ENCODE measurements around the gene SLAIN1.
A peak's percentile ranks its signal among the peaks of the same experiment; 100 is the strongest.

SLAIN1 gene

GRCh38 chr13:77714119-77714755 lies 16.8 kb downstream of the SLAIN1 start:
- DNase-seq (ENCODE audit: low spot score) = no peak

GRCh38 chr13:77715233-77715891 lies 17.9 kb downstream of the SLAIN1 start:
- no peak for DNase-seq (ENCODE audit: low spot score)

GRCh38 chr13:77716692-77717091 lies 19.2 kb downstream of the SLAIN1 start:
- DNase-seq (ENCODE audit: low spot score) = no peak

DNA sequence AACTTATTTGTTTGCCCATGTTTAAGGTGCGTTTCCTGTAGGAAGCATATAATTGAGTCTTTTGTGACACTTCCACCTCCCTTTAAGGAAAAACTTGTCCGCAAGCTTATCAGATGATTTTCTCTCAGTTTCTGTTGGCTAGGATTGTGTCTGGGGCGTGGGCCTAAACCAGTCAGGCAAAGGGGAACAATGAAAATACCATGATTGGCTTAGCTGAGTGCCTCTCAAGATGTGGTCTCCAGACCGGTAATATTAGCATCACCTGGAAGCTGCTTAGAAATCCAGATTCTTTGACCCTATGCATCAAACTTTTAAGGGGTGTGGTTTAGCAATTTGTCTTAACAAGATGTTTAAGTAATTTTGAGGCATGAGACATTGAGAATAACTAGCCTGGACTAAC lies 20.0 kb downstream of the SLAIN1 start:
- peak; percentile 21 for DNase-seq (ENCODE audit: low spot score)

- no peak for DNase-seq (ENCODE audit: low spot score)
Measured at GRCh38 chr13:77719128-77719527, 21.6 kb downstream of the SLAIN1 start.

DNA sequence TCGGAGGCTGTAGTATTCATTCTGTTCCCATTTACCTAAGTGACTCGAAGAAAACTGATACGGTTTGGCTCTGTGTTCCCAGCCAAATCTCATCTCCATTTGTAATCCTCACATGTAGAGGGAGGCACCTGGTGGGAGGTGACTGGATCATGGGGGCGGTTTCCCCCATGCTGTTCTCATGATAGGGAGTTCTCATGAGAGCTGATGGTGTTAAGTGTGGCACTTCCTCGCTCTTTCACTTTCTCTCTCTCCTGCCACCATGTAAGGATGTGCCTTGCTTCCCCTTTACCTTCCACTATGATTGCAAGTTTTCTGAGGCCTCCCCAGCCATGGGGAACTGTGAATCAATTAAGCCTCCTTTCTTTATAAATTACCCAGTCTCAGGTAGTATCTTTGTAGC lies 23.5 kb downstream of the SLAIN1 start:
- DNase-seq (ENCODE audit: low spot score) = no peak

DNA sequence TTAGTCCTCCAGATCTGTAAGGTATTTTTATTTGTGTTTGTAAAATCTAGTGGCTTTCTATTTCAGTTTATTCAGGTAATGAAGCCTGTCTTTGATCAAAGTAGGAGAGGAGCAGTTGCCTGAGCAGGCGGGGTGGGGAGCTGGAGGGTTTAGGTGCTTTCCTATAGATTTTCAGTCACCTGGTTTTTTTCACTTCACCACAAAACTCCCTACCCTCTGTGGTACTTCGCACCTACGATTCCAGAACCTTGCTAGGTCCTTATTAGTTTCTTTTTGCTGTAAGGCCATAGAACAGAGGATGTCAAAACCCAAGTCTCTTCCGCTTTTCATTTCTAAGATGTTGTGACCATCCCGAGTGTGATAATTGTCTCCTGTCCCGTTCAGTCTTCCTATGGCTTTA lies 26.6 kb downstream of the SLAIN1 start:
- DNase-seq (ENCODE audit: low spot score) = no peak

DNA sequence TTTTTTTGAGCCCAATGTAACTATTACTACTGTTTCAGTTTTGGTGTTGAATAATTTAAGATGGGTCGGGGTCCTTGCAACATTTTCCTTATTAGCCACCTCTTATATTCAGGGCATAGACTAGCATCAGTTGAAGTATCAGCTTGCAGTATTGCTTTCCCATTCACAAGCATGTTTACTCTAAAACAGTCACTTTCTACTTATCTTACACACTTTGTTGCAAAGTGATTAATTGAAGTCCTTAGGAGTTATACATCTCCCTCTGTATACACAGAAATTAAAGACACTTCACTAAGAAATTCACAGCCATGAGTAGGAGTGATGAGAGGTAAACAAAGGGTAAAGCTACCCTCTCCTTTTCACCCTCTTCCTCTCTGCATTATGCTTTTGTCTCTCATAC lies 27.6 kb downstream of the SLAIN1 start:
- DNase-seq (ENCODE audit: low spot score) = no peak

DNA sequence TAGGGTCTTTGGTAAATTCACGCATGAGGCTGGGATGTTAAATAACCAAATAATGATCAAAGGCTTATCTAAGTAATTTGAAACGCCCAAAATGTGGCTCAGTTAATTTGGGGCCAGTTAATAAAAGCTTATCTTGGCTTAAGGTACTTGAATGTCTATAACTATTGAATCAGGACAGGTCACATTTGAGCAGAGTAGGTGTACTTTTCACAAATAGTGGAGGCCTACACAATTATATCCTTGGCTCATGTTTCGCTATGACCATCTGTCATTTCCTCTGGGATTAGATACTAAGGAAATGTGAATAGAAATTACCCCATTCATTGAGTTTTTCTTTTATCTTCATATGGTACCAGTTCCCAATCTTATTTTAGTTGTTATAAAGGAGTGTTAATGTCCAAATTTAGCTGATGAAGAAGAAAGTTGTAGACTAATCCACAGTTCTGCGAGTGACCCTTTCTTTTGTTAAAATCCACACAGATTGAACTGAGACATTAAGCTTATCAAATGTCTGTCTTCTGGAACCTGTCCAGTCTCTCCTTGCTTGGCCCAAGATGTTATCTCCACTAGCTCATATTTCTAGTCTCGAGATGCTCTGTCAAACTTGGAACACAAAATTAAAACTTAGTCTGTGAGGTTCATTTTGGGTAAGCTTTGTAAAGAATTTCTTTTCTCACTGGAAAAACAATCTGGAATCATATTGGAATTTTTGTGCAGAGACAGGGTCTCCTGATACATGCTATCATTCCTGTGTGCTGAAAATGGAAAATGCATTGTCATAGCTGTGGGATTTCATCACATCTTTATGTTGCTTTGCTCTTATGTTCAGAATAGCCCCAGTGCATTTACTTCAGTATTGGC lies 31.0 kb downstream of the SLAIN1 start:
- no peak for DNase-seq (ENCODE audit: low spot score)

GRCh38 chr13:77729502-77730221 lies 32.2 kb downstream of the SLAIN1 start:
- no peak for DNase-seq (ENCODE audit: low spot score)

- DNase-seq (ENCODE audit: low spot score) = no peak
Measured at GRCh38 chr13:77730572-77730971, 33.1 kb downstream of the SLAIN1 start.

GRCh38 chr13:77732287-77732686 lies 34.8 kb downstream of the SLAIN1 start:
- no peak for DNase-seq (ENCODE audit: low spot score)

DNA sequence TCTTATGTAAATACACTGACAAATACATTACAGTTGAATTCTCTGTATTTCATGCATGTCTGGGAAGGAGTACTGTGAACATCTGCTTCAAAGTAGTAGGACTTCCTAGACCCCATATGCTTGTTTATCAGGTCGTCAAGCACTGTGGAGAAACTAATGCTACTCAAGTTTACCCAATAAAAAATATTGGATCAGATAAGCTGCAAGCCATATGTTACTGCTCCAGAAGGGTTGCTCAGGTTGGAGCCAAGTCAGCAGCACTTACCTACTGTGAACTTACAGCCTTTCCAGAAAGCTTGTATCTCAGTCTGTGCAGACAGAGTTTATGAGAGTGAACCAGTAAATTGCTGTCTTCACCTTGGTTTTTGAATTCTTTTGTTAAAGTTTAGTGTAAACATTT lies 36.2 kb downstream of the SLAIN1 start:
- DNase-seq (ENCODE audit: low spot score) = no peak

DNA sequence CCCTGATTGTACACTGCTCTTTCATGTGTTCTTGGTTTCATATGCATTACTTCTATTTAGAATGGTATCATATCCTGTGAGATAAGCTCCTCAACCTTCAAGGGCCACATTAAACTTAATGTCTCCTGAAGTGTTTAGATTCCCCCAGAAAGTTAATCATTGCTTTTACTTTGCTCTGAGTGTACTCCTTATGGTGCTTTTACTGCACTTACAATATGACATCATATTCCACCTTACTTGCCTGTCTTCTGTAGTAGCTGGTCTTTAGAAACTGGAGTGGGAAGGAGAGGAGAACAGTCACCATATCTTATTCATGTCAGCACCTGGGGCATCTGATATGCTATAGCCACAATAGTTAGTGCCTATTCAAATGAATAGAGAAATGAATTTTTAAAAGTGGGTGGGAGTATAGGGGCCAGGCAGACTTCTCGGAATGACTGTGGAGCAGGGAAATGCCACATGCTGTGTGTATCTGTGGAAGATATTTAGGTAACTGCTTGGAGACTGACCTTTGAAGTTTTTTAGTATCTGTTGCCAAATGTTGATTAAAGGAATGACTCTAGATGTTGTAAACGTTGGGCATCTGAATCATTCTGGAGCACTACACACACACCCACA lies 40.2 kb downstream of the SLAIN1 start:
- no peak for DNase-seq (ENCODE audit: low spot score)

DNA sequence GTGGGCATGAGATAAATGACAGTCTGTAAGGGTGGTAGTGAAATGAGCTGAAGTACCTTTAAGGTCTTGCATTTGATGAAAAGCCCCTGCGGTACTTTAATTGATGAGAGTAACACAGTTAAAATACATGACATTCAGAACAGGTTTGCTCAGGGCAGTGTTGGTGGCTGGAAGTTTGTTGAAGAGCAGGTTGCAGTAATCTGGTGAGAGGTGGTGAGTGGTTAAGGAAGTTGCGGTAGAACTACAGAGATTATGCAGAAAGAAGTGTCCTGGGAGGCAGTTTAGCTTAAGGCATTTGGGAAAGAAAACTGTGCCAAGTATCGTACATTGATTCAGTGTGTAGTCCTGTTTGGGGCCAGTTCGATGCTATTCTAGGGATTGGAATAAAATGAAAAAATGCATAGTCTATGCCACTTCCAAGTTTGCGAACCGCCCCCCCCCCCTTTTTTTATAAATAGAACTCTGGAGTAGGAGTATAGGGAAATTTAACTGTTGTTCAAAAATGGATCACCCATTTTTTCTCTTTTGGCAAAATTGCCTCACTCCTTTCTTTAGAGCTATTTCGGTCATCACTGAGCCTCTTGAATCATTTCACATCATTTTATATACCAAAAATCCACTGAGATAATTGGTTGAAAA lies 42.7 kb downstream of the SLAIN1 start:
- no peak for DNase-seq (ENCODE audit: low spot score)

- no peak for DNase-seq (ENCODE audit: low spot score)
Measured at GRCh38 chr13:77740931-77741596, 43.6 kb downstream of the SLAIN1 start.

- no peak for DNase-seq (ENCODE audit: low spot score)
Measured at GRCh38 chr13:77741597-77741972, 44.1 kb downstream of the SLAIN1 start.

- DNase-seq (ENCODE audit: low spot score) = no peak
Measured at GRCh38 chr13:77742801-77743200, 45.3 kb downstream of the SLAIN1 start.

DNA sequence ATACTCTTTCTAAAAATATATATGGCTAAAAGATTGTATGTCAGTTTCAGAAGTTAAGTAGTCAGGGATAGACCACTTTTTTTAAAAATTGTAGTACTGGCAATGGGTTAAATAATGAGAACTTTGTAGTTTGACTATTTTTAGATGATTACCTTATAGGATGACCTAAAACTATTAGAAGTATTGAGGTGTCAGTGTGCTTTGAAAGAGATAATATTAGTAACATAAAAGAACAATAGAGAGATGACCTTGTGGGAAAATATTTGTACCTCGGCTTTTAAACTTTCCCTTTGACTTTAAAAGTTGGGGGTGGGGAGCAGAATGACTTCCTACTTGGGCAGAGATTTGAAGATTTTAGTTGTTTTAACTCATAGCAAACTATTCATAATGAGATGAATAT lies 48.3 kb downstream of the SLAIN1 start:
- DNase-seq (ENCODE audit: low spot score) = no peak

DNA sequence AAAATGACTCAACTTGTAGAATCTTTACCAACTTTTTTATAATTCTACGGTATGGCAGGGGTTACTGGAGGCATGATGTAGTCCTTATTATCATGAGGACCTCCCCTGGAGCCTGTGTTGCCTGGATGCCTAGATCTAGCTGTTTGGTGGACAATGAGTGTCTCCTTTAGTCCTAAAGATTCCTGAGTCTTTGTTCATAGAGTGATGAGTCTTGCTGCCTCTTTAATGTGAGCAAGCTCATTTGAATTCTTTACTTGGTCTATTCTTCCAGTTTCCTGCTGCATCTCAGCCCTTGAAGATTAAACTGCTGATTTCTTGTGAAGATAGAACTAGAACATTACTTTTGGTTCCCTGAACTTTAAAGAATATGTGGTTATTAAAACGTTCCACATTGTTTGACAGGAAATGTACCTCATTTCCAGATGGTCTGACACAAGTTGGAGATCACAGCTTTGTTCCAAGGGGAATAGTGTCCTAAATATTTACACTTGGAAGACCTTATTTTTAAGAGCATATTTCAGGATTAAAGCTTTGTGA lies 51.9 kb downstream of the SLAIN1 start:
- no peak for DNase-seq (ENCODE audit: low spot score)

Measured in iPS-NIHi11 (cell line).